Epithelial cell of prostate (primary cell): ENCODE measurements around the gene CD79B.

Experiments used
- DNase-seq: peaks from one replicate; pipeline ENCODE4 v3.0.0-alpha.2; 2011; ENCODE audit warnings: low read depth, low spot score
- H3K27ac ChIP-seq: fragments of 450-650 bp; 2 replicates; pipeline ENCODE4 v1.5.1; 2017; ENCODE audit warnings: mild to moderate bottlenecking

The CD79B gene

GRCh38 chr17:63955232-63955631 is 23.1 kb upstream of the CD79B start:
- no peak for DNase-seq
- no peak overlapping the region for H3K27ac ChIP-seq

DNA sequence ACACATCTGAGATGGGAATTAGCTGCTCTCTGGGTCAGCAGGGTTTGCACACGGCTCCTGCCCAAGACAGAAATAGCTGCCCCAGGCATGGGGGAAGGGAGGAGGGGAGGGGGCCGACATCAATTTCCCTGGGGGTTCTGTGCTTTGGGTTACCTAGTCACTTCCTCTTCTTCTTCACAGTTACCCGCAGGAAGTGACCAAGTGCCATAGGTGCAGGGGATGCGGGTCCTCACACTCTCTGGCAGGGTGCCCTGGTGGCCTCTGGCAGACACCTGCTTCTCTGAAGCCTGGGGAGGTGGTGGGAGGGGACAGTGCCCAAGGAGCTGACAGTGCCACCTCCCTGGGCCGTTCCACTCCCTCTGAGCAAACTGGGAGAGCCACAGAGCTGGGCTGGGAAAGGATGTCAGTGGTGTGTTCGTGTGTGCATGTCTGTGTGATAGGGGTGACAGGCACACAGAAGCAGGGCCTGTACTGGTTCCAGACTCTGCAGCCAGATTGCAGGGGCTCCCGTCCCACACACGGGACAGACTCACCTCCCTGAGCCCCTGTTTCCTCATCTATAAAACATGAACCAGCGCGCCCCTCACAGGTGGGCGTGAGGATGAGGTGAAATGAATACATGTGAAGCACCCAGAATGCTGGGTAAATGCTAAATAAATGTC is 22.4 kb upstream of the CD79B start:
- DNase-seq = no peak
- H3K27ac ChIP-seq = no peak overlapping the region

- no peak overlapping the region for H3K27ac ChIP-seq
- DNase-seq = no peak
Observed at GRCh38 chr17:63950940-63951907, 19.1 kb upstream of the CD79B start.

GRCh38 chr17:63949576-63950250 is 17.6 kb upstream of the CD79B start:
- no peak for DNase-seq
- H3K27ac ChIP-seq = no peak overlapping the region

DNA sequence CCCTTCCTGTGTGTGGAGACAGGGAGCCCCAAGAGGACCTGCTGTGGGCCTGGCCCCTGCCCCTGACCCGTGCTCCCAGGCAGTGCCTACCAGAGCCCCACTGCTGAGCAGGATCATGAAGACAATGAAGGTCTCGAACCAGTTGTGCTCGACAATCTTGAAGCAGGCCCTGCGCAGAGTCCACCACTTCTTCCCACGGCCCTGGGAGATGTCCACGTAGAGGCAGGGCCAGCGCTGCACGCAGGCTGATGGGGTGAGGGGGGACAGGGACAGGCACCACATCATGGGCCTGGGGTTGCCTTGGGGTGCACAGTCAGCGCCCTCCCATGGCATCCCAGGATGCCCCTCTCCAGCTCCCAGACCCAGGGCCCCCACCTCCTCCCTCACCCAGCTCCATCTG is 16.4 kb upstream of the CD79B start:
- H3K27ac ChIP-seq = no peak overlapping the region

GRCh38 chr17:63947711-63948330 is 15.7 kb upstream of the CD79B start:
- no peak for DNase-seq
- H3K27ac ChIP-seq = no peak overlapping the region

More for the DNA sequence above, 16.4 kb upstream of the CD79B start:
- DNase-seq = no peak

DNA sequence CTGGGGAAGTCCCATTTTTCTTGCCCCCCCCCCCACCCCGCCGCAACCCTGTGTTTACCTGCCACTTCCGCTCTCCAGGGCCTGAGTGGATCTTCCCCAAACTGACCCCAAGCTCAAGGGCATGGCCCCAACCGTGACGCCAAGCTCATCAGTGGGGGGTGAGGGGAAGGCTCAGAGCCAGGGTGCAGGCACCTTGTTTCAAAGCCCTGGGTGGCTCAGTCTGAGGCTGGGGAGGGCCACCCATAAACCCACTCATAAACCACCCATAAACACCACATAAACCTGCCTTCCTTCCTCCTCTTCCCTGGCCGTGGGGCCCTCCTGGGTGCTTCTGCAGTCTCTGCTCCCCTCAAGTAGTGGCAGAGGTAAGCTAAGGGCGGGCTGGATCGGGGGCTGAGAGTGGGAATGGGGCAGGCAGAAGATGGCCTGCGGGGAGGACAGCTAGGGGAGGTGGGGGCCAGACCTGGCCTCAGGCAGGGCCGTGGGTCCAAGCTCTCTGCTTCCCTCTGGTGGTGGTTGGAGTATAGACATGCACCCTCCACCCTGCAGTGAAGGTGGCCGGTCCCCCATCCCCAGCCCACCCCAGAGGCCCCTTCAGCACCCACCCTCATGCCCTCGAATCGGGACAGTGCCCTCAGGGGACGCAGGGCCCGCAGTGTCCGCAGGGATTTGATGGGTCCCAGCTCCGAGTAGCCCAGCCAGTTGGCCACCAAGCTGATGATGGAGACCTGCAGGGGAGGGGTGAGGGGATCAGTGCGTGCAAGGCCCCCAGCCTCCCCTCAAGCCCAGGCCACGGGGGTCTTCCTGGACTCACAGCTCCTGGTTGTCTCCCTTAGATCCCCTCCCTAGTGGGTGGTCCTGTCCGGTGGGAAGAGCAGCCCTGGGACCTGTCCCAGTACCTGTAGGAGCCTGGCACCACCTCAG is 14.6 kb upstream of the CD79B start:
- no peak overlapping the region for H3K27ac ChIP-seq
- no peak for DNase-seq

DNA sequence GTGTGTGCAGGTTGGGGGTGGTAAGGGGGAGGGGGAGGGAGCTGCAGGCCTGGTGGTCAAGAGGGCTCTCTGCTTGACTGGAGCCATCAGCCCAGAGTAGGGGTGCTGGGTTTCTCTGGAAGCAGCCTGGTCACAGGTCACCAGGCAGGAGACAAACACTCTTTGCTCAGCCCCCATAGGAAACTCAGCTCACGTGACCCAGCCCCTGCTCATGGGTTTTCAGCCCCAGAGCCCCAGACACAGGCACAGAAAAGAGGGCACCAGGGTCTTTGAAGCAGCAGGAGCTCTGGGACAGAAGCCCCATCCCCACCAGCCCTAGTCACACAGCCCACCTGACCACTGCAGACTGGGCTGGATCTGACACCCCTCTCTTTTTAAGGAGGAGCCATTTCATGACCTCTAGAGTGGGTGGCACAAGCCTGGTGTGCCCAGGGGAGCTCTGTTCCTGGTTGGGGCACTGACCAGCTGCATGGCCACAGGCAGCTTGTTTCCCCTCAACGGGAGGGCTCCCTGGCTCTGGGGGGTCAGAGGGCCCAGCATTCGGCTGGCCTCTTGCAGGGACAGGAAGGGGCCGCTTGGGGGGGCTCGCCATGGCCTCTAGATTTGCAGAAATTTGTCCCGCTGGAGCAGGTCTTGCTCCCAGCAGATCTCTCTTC is 13.8 kb upstream of the CD79B start:
- no peak overlapping the region for H3K27ac ChIP-seq
- DNase-seq = no peak

- H3K27ac ChIP-seq = no peak overlapping the region
- DNase-seq = no peak
Observed at GRCh38 chr17:63944736-63945499, 12.8 kb upstream of the CD79B start.

GRCh38 chr17:63943745-63944144 is 11.6 kb upstream of the CD79B start:
- no peak overlapping the region for H3K27ac ChIP-seq
- no peak for DNase-seq

GRCh38 chr17:63942309-63942985 is 10.3 kb upstream of the CD79B start:
- no peak overlapping the region for H3K27ac ChIP-seq
- no peak for DNase-seq

- no peak overlapping the region for H3K27ac ChIP-seq
- no peak for DNase-seq
Observed at GRCh38 chr17:63941751-63942150, 9.6 kb upstream of the CD79B start.

- H3K27ac ChIP-seq = no peak overlapping the region
- DNase-seq = no peak
Observed at GRCh38 chr17:63941162-63941561, 9.0 kb upstream of the CD79B start.

DNA sequence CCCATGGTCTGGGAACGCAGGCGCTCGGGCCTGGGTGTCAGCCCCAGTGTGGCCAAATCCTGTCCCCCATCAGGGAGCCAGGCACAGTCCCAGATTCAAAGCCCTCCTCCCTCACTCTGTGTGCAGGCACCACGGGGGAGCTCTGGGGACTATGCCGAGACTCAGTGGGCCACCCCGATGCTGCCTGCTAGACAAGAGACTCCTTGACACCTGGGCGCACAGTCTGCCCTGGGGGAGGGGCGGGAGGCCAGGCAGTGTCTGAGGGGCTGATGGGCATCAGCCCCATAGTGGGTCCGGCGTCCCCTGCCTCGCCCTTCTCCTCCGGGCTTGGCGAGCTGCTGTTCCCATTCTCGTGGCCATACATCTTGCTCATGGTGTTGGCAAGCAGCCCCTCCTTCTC is 8.5 kb upstream of the CD79B start:
- no peak overlapping the region for H3K27ac ChIP-seq
- no peak for DNase-seq

DNA sequence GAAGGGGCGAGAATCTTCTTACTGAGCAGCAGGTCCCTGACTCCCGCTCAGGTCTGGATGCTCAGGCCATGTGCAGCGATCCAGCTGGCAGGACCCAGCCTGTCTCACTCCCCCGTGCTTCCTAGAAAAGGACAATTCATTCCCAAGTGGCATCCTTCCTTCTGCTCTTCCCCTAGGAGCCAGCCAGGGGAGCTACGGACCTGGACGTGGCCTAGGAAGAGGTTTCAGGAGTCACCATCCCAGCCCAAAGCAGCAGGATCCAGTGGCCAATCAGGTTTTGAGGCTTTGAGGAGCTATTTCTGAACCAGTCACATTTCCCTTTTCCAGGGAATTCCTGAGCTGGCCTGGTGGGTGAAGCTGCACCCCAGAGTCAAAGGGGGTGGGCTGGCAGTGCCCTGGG is 7.8 kb upstream of the CD79B start:
- H3K27ac ChIP-seq = no peak overlapping the region

DNA sequence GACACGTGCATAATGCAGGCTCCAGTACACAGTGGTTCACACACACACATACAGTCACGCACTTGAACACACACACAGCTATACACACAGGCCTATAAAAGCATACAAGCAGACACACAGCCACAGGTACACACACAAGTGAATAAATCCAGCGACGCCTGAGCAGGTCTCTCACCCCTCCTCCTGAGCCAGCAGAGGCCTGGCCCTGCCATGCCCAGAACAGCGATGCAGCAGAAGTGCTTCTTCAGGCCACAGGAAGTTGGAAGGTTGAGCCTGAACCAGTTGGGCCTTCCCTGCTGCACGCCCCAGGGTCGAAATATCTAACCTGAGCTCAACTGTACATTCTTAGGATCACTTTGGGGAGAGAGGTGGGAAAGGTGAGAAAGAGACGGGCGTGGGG is 7.3 kb upstream of the CD79B start:
- no peak for DNase-seq
- H3K27ac ChIP-seq = no peak overlapping the region

More for the DNA sequence above, 7.8 kb upstream of the CD79B start:
- no peak for DNase-seq

GRCh38 chr17:63937920-63938319 is 5.8 kb upstream of the CD79B start:
- no peak overlapping the region for H3K27ac ChIP-seq
- DNase-seq = no peak

DNA sequence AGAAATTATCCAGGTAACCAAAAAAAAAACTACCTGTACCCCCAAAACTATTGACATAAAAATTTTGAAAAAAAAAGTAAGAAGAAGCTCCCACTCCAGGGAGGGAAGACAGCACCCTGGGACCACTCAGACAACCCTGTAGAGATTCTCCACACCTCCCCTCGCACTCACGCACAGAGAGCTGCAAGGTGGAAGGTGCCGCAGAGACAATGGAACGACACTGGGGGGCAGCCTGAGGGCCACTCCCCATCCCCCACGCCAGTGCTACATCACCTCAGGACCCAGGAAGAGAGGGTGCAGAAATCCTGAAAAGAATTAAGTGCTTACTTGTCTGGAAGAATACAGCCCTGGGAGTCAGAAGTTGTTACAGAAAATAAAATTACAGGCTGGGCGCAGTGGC is 5.2 kb upstream of the CD79B start:
- H3K27ac ChIP-seq = no peak overlapping the region
- DNase-seq = no peak
